ENCODE measurements around the gene CLEC18C.
"Not testable (repeated sequence)": the region's sequence is repeated elsewhere in the genome, so short reads cannot be mapped to it uniquely, and the experiment has no call there.

- not testable (repeated sequence) for TF ChIP-seq CTCF (IDR thresholded peaks at IDR 0.05 in 8 of 11, conservative IDR thresholded peaks at IDR 0.05 in 3 of 11); POLR2A (IDR thresholded peaks at IDR 0.05); POLR2AphosphoS5 (IDR thresholded peaks at IDR 0.05)
These were observed 37.0 kb upstream of the CLEC18C start for GRCh38 chr16:70136595-70136994.

All from spleen (tissue), 7 donors.